Naive thymus-derived CD4-positive, alpha-beta T cell (primary cell): Measurements from ENCODE around the gene CHFR. TPM values are rescaled to one million over a fixed set of nuclear protein-coding genes. Genes with fewer than 3 reads are reported as not detected.

ENCODE experiments used
- ATAC-seq: fragments of 150-1000 bp; cut with Tn5 transposase; 2 replicates; pipeline ENCODE4 v1.10.0; 2021; ENCODE audit warnings: mild to moderate bottlenecking, moderate library complexity
- CTCF ChIA-PET: fragments of 350-600 bp; sonication (Branson Sonifier 250); formaldehyde crosslinking; loops from one replicate; lab custom pipeline; 2021; ENCODE audit warnings: antibody characterized with exemption; lab: Charles Lee
- POLR2A ChIA-PET: fragments of 350-600 bp; sonication (Branson Sonifier 250); formaldehyde crosslinking; loops from one replicate; lab custom pipeline; 2021; ENCODE audit warnings: antibody characterized with exemption, inconsistent platforms; lab: Charles Lee
- DNase-seq, 9 donors: peaks; one replicate each; pipeline versions ENCODE4 v3.0.0 to v3.0.0-alpha.2; 2020 to 2022; ENCODE audit warnings: mixed read lengths in 1 of 9
- H3K27ac ChIP-seq: one replicate; pipeline ENCODE4 v1.7.0; 2013; ENCODE audit warnings: mild to moderate bottlenecking, low read depth, low read length, moderate library complexity
- H3K27me3 ChIP-seq, 2 donors: one replicate each; pipeline ENCODE4 v1.7.0; 2013; ENCODE audit warnings: low read length in 2 of 2, mild to moderate bottlenecking in 2 of 2, moderate library complexity in 2 of 2; ENCODE audit not compliant: control insufficient read depth in 2 of 2, insufficient read depth in 2 of 2
- H3K36me3 ChIP-seq, 3 experiments: 1 replicate in 2 of 3; 2 replicates in 1 of 3; pipeline ENCODE4 v1.7.0; 2013; ENCODE audit warnings: low read length in 3 of 3, mild to moderate bottlenecking in 3 of 3, moderate library complexity in 1 of 3; ENCODE audit not compliant: insufficient read depth in 3 of 3, control insufficient read depth in 2 of 3
- H3K4me1 ChIP-seq, 2 donors: one replicate each; pipeline ENCODE4 v1.7.0; 2013; ENCODE audit warnings: low read length in 2 of 2, mild to moderate bottlenecking in 2 of 2, moderate library complexity in 1 of 2; ENCODE audit not compliant: control insufficient read depth in 2 of 2, insufficient read depth in 2 of 2
- H3K4me3 ChIP-seq: 2 replicates; pipeline ENCODE4 v1.7.0; 2013; ENCODE audit warnings: mild to moderate bottlenecking, low read length
- H3K9me3 ChIP-seq, 3 experiments: 1 replicate in 2 of 3; 2 replicates in 1 of 3; pipeline ENCODE4 v1.7.0; 2013; ENCODE audit warnings: low read length in 3 of 3; ENCODE audit not compliant: control insufficient read depth in 2 of 3
- H3K27ac Mint-ChIP-seq, 9 donors: one replicate each; pipeline ENCODE4 v1.8.0; 2020 to 2022; ENCODE audit warnings: mixed read lengths in 9 of 9, mild to moderate bottlenecking in 8 of 9, moderate library complexity in 5 of 9, inconsistent platforms in 2 of 9
- H3K27me3 Mint-ChIP-seq, 5 donors: one replicate each; pipeline ENCODE4 v1.8.0; 2021 to 2022; ENCODE audit warnings: mixed read lengths in 5 of 5, mild to moderate bottlenecking in 1 of 5
- H3K36me3 Mint-ChIP-seq, 5 donors: one replicate each; pipeline ENCODE4 v1.8.0; 2020 to 2022; ENCODE audit warnings: mixed read lengths in 5 of 5, mild to moderate bottlenecking in 3 of 5, inconsistent platforms in 1 of 5
- H3K4me1 Mint-ChIP-seq, 7 donors: one replicate each; pipeline ENCODE4 v1.8.0; 2020 to 2022; ENCODE audit warnings: mixed read lengths in 7 of 7, mild to moderate bottlenecking in 3 of 7, inconsistent platforms in 1 of 7
- H3K4me3 Mint-ChIP-seq, 10 donors: one replicate each; pipeline ENCODE4 v1.8.0; 2020 to 2022; ENCODE audit warnings: mild to moderate bottlenecking in 10 of 10, mixed read lengths in 10 of 10, moderate library complexity in 6 of 10, inconsistent platforms in 2 of 10
- H3K9me3 Mint-ChIP-seq, 11 donors: one replicate each; pipeline ENCODE4 v1.8.0; 2020 to 2022; ENCODE audit warnings: mixed read lengths in 11 of 11, mild to moderate bottlenecking in 4 of 11, inconsistent platforms in 1 of 11, moderate library complexity in 1 of 11
- intact Hi-C, 2 donors: fragments of 100-400 bp; cut with micrococcal nuclease; formaldehyde crosslinking; loops; one replicate each; pipeline ENCODE4 v1.15.1; 2023
- polyA plus RNA-seq, 2 donors: library from polyadenylated mRNA; unstranded; fragments of 300-500 nt; fragmentation: Illumina TruSeq; gene quantifications; one replicate each; pipeline ENCODE4 v1.2.3, GENCODE V29; 2021
- total RNA-seq, 6 experiments: library from RNA in 5 of 6; stranded (reverse) in 5 of 6; gene quantifications; 1 replicate in 5 of 6; 2 replicates in 1 of 6; pipeline ENCODE4 v1.2.3 and lab custom pipeline; 2021 to 2026

CHFR gene
- total and polyA plus RNA-seq, 7 experiments from 2014 or later: 25.2 to 97.8 (median 67.3) TPM

DNA sequence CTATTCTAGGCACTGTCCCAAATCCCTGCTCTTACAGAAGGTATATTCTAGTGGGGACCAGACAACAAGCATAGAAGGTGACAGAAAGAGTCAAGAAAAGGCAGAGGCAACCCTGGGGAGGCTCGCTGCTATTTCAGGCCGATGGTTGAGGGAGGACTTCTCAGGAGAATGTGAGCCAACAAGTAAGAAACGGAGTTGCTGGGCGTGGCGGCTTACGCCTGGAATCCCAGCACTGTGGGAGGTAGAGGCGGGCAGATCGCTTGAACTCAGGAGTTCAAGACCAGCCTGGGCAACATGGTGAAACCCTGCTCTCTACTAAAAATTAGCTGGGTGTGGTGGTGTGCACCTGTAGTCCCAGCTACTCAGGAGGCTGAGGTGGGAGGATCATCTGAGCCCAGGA lies 54.1 kb downstream of the CHFR start:
- Histone ChIP-seq H3K36me3 (peaks cover 0 to 2% (median 0%) of the 10 kb centered on the region in 3 experiments), H3K4me1 (peaks cover 4 to 32% of the 10 kb centered on the region in 2 donors), H3K27me3 (no peaks in the 10 kb centered on the region), H3K4me3 (no peak overlapping the region), H3K27ac (peak overlapping the region; percentile 69), H3K9me3 (no peaks in the 10 kb centered on the region)
- intact Hi-C loops: no loop called here
- DNase-seq (no peak), ATAC-seq (no peak)
- Mint-ChIP-seq H3K9me3 (peaks cover 0 to 6% (median 0%) of the 10 kb centered on the region in 11 donors), H3K27me3 (peaks cover 0 to 3% (median 0%) of the 10 kb centered on the region in 5 donors), H3K36me3 (peaks cover 0 to 38% (median 0%) of the 10 kb centered on the region in 5 donors), H3K27ac (peak overlapping the region; percentile 80 to 98 (median 95)), H3K4me3 (peak overlapping the region; percentile 48 to 87 (median 72)), H3K4me1 (peaks cover 23 to 56% (median 46%) of the 10 kb centered on the region in 7 donors)
- CTCF ChIA-PET: interaction anchor here (1.1 kb wide), 1 partner anchor 71 kb away, joined by 4 read pairs; no protein-coding TSS in a partner anchor
- POLR2A ChIA-PET: interaction anchor here (1.0 to 2.0 kb wide), 7 partner anchors 14 to 75 kb away, joined by 3 to 10 read pairs (median 7); partner anchors contain the start of gene CHFR

GRCh38 chr12:132831771-132832170 lies 55.6 kb downstream of the CHFR start:
- Mint-ChIP-seq H3K4me1 (peaks cover 36 to 64% (median 54%) of the 10 kb centered on the region in 7 donors), H3K9me3 (peaks cover 0 to 6% (median 0%) of the 10 kb centered on the region in 11 donors), H3K27ac (peak overlapping the region in 2 of 9 donors; percentile 15 to 43), H3K4me3 (no peak overlapping the region), H3K27me3 (peaks cover 0 to 3% (median 0%) of the 10 kb centered on the region in 5 donors), H3K36me3 (peaks cover 0 to 43% (median 0%) of the 10 kb centered on the region in 5 donors)
- peaks cover 12 to 41% of the 10 kb centered on the region in 2 donors for H3K4me1 ChIP-seq
- ATAC-seq (no peak), DNase-seq (no peak)
- intact Hi-C loops: no loop called here
- no peaks in the 10 kb centered on the region for H3K27me3 ChIP-seq
- ChIA-PET CTCF (interaction anchor here (0.6 to 0.7 kb wide), 2 partner anchors 33 to 248 kb away, joined by 3 to 5 read pairs; no protein-coding TSS in a partner anchor), POLR2A (interaction anchor here (1.2 to 1.7 kb wide), 2 partner anchors 56 to 74 kb away, joined by 3 to 6 read pairs; partner anchors contain the start of gene CHFR)
- no peak overlapping the region for H3K27ac ChIP-seq
- no peaks in the 10 kb centered on the region for H3K9me3 ChIP-seq
- H3K4me3 ChIP-seq: no peak overlapping the region
- H3K36me3 ChIP-seq: peaks cover 0 to 4% (median 0%) of the 10 kb centered on the region in 3 experiments

DNA sequence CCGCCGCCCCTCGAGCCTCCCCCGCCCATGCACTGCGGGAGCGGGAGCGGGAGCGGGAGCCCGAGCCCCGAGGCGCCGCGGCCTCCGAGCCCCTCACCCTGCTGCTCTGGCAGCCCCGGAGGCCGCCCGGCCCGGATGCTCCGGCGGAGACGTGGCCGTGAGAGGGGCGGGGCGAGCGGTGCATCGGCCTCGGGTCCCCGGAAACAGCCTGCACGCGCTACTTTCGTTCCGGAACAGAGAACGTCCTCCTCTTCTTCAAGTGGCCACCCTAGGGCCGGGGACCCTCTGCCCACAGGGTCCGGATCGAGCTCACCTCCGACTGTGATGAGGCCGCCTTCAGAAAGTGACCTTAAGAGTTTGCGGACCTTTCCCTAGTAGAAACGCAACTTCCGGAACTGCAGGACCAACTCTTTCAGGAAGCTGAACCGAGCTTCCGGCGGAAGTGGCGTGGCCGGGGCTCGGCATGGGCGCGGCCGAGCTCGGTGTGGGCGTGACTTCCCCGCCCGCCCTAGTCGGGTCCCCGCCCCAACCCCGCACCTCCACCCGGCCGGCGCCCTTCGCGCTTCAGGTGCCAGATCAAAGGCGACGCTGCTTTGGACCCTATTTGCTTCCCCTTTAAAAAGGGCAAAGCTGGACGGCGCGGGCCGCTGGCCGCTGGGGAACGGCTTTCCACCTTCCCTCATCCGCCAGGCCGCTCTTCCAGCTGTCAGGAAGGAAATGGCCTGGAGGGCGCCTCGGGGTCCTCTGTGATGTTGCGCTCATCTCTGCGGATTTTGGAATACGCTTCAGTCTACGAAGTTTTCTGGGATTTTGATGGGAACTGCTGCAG lies 58.5 kb downstream of the CHFR start, which contains the start of gene GOLGA3:
GOLGA3 (minus strand) TSS at position 164 of the 829 bp plus-strand sequence. CDS start 6,741 bp downstream, outside the sequence.
- H3K36me3 Mint-ChIP-seq: peaks cover 0 to 34% (median 0%) of the 10 kb centered on the region in 5 donors

GRCh38 chr12:132827763-132828703 lies 59.4 kb downstream of the CHFR start:
- ChIA-PET CTCF (interaction anchor here (2.1 kb wide), 1 partner anchor 77 kb away, joined by 7 read pairs; no protein-coding TSS in a partner anchor), POLR2A (interaction anchor here (1.1 to 2.4 kb wide), 10 partner anchors 19 to 159 kb away, joined by 3 to 13 read pairs (median 6); partner anchors contain the start of gene CHFR)
- peak overlapping the region; percentile 99 for H3K27ac ChIP-seq
- peaks cover 8 to 22% of the 10 kb centered on the region in 2 donors for H3K4me1 ChIP-seq
- Mint-ChIP-seq H3K36me3 (peaks cover 0 to 29% (median 0%) of the 10 kb centered on the region in 5 donors), H3K4me3 (peak overlapping the region; percentile 84 to 97 (median 91)), H3K4me1 (peaks cover 23 to 60% (median 49%) of the 10 kb centered on the region in 7 donors), H3K27ac (peak overlapping the region; percentile 87 to 100 (median 93)), H3K9me3 (peaks cover 0 to 6% (median 0%) of the 10 kb centered on the region in 11 donors), H3K27me3 (peaks cover 0 to 3% (median 0%) of the 10 kb centered on the region in 5 donors)
- H3K4me3 ChIP-seq: peak overlapping the region; percentile 95
- intact Hi-C loops: loop anchor here (1.0 to 5.0 kb wide), 7 partner anchors 13 to 353 kb away; partner anchors contain the start of genes PGAM5 (in 1 of the 2), ZNF10 (in 1 of the 2), ZNF26 (in 1 of the 2) and ZNF268 (in 1 of the 2)
- H3K36me3 ChIP-seq: peaks cover 0 to 28% (median 6%) of the 10 kb centered on the region in 3 experiments
- no peaks in the 10 kb centered on the region for H3K9me3 ChIP-seq
- peak in 3 of 9 donors; percentile 10 to 31 (median 22) for DNase-seq
- no peaks in the 10 kb centered on the region for H3K27me3 ChIP-seq
- ATAC-seq: peak; percentile 33

More for the DNA sequence above, 58.5 kb downstream of the CHFR start, which contains the start of gene GOLGA3:
- H3K4me1 Mint-ChIP-seq: peaks cover 28 to 69% (median 58%) of the 10 kb centered on the region in 7 donors
- peak within 1 kb of the TSS; percentile 92 to 98 (median 96) for H3K4me3 Mint-ChIP-seq
- intact Hi-C loops: loop anchor here (1.0 to 5.0 kb wide), 14 partner anchors 14 to 352 kb away; partner anchors contain the start of genes CHFR (in 2 of the 2), PGAM5 (in 2 of the 2), ZNF10 (in 1 of the 2) and ZNF140 (in 1 of the 2)
- ChIA-PET CTCF (interaction anchor here (0.7 to 2.1 kb wide), 3 partner anchors 34 to 77 kb away, joined by 3 to 7 read pairs (median 3); no protein-coding TSS in a partner anchor), POLR2A (interaction anchor here (0.7 to 2.4 kb wide), 14 partner anchors 14 to 158 kb away, joined by 3 to 13 read pairs (median 5); partner anchors contain the start of gene CHFR)
- H3K9me3 Mint-ChIP-seq: peaks cover 0 to 6% (median 0%) of the 10 kb centered on the region in 11 donors
- Histone ChIP-seq H3K27me3 (no peaks in the 10 kb centered on the region), H3K36me3 (peaks cover 0 to 28% (median 6%) of the 10 kb centered on the region in 3 experiments), H3K4me3 (peak within 1 kb of the TSS; percentile 95), H3K4me1 (peaks cover 8 to 25% of the 10 kb centered on the region in 2 donors), H3K9me3 (no peaks in the 10 kb centered on the region), H3K27ac (peak within 1 kb of the TSS; percentile 99)
- H3K27ac Mint-ChIP-seq: peak within 1 kb of the TSS; percentile 98 to 100 (median 100)
- ATAC-seq (peak; percentile 96), DNase-seq (peak; percentile 92 to 98 (median 95))
- peaks cover 0 to 3% (median 0%) of the 10 kb centered on the region in 5 donors for H3K27me3 Mint-ChIP-seq

DNA sequence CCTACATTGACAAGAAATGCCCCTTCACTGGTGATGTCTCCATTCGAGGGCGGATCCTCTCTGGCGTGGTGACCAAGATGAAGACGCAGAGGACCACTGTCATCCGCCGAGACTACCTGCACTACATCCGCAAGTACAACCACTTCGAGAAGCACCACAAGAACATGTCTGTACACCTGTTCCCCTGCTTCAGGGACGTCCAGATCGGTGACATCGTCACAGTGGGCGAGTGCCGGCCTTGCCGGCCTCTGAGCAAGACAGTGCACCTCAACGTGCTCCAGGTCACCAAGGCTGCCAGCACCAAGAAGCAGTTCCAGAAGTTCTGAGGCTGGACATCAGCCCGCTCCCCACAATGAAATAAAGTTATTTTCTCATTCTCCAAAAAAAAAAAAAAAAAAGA lies 61.5 kb downstream of the CHFR start:
- peaks cover 8 to 22% of the 10 kb centered on the region in 2 donors for H3K4me1 ChIP-seq
- peaks cover 0 to 22% (median 0%) of the 10 kb centered on the region in 5 donors for H3K36me3 Mint-ChIP-seq
- CTCF ChIA-PET: no interaction called here
- peak overlapping the region in 4 of 9 donors; percentile 13 to 68 (median 50) for H3K27ac Mint-ChIP-seq
- peaks cover 0 to 44% (median 6%) of the 10 kb centered on the region in 3 experiments for H3K36me3 ChIP-seq
- H3K4me3 ChIP-seq: no peak overlapping the region
- H3K9me3 ChIP-seq: no peaks in the 10 kb centered on the region
- H3K4me3 Mint-ChIP-seq: peak overlapping the region in 6 of 10 donors; percentile 34 to 95 (median 78)
- intact Hi-C loops: loop anchor here in 1 of 2 donors (5.0 kb wide), 1 partner anchor 211 kb away; the partner anchor contains the start of gene ZNF84
- H3K9me3 Mint-ChIP-seq: peaks cover 0 to 6% (median 0%) of the 10 kb centered on the region in 11 donors
- ATAC-seq (no peak), DNase-seq (no peak)
- POLR2A ChIA-PET: no interaction called here
- H3K27me3 Mint-ChIP-seq: peaks cover 0 to 3% (median 0%) of the 10 kb centered on the region in 5 donors
- no peak overlapping the region for H3K27ac ChIP-seq
- H3K4me1 Mint-ChIP-seq: peaks cover 22 to 54% (median 47%) of the 10 kb centered on the region in 7 donors
- H3K27me3 ChIP-seq: no peaks in the 10 kb centered on the region
